Activated CD4-positive, CD25-positive, alpha-beta regulatory T cell (primary cell): ENCODE measurements around the gene ZDHHC4.

Source experiments
- DNase-seq, 4 experiments: peaks; one replicate each; lab custom pipeline; 2025; lab: John Stamatoyannopoulos, UW

Gene ZDHHC4

GRCh38 chr7:6636741-6637543 is 59.7 kb downstream of the ZDHHC4 start, which contains the start of gene ZNF316:
TSS of gene ZNF316 (plus strand) at chr7:6637318. CDS start at chr7:6642410, 5,092 bp downstream.
- DNase-seq: peak in 3 of 4 experiments; percentile 36 to 44 (median 37)

- peak; percentile 11 to 27 (median 20) for DNase-seq
Measured at GRCh38 chr7:6637544-6638229, 60.4 kb downstream of the ZDHHC4 start.
